Common myeloid progenitor, CD34-positive (primary cell): ENCODE data around the gene RDM1.
A peak's percentile ranks its signal among the peaks of the same experiment; 100 is the strongest.

Experiments used
- CTCF ChIA-PET: fragments of 350-600 bp; sonication (Branson Sonifier 250); formaldehyde crosslinking; loops from one replicate; lab custom pipeline; 2021; ENCODE audit warnings: antibody characterized with exemption; lab: Charles Lee
- POLR2A ChIA-PET: fragments of 350-600 bp; sonication (Branson Sonifier 250); formaldehyde crosslinking; loops from one replicate; lab custom pipeline; 2021; ENCODE audit warnings: antibody characterized with exemption; lab: Charles Lee
- DNase-seq, 3 donors: peaks; one replicate each; pipeline versions ENCODE4 v3.0.0 to v3.0.0-alpha.2; 2013
- H3K27ac ChIP-seq, 2 experiments: 1 replicate in 1 of 2; 2 replicates in 1 of 2; pipeline ENCODE4 v1.7.0; 2013; ENCODE audit warnings: inconsistent platforms in 2 of 2, low read length in 2 of 2, mild to moderate bottlenecking in 2 of 2, low read depth in 1 of 2, moderate library complexity in 1 of 2; ENCODE audit not compliant: severe bottlenecking in 2 of 2, insufficient read depth in 1 of 2, poor library complexity in 1 of 2
- H3K27me3 ChIP-seq, 5 experiments: replicated peaks in 2 of 5; 1 replicate in 3 of 5; 2 replicates in 2 of 5; pipeline versions ENCODE4 v1.6.1 to v1.7.0; 2013; ENCODE audit warnings: low read length in 4 of 5, mild to moderate bottlenecking in 2 of 5, moderate library complexity in 2 of 5, inconsistent platforms in 1 of 5; ENCODE audit not compliant: insufficient read depth in 5 of 5, control insufficient read depth in 4 of 5
- H3K36me3 ChIP-seq, 4 experiments: 1 replicate in 2 of 4; 2 replicates in 2 of 4; pipeline versions ENCODE4 v1.6.1 to v1.7.0; 2013; ENCODE audit warnings: low read length in 3 of 4, control low read depth in 1 of 4, mild to moderate bottlenecking in 1 of 4; ENCODE audit not compliant: control insufficient read depth in 4 of 4, insufficient read depth in 4 of 4
- H3K4me1 ChIP-seq, 4 experiments: 1 replicate in 3 of 4; 2 replicates in 1 of 4; pipeline versions ENCODE4 v1.6.1 to v1.7.1; 2013; ENCODE audit warnings: low read length in 3 of 4, mild to moderate bottlenecking in 3 of 4, control low read depth in 1 of 4, inconsistent platforms in 1 of 4, moderate library complexity in 1 of 4; ENCODE audit not compliant: control insufficient read depth in 4 of 4, insufficient read depth in 4 of 4; ENCODE audit errors: control extremely low read depth in 1 of 4
- H3K4me3 ChIP-seq, 7 experiments: 1 replicate in 4 of 7; 2 replicates in 3 of 7; pipeline versions ENCODE4 v1.5.1 to v1.7.0; 2013; ENCODE audit warnings: mild to moderate bottlenecking in 7 of 7, low read length in 6 of 7, moderate library complexity in 6 of 7, inconsistent platforms in 2 of 7, low read depth in 2 of 7, control low read depth in 1 of 7; ENCODE audit not compliant: insufficient read depth in 4 of 7, control insufficient read depth in 1 of 7; ENCODE audit errors: extremely low read depth in 1 of 7
- H3K9me3 ChIP-seq, 5 experiments: 1 replicate in 4 of 5; 2 replicates in 1 of 5; pipeline versions ENCODE4 v1.6.1 to v1.7.1; 2013; ENCODE audit warnings: low read length in 4 of 5, mild to moderate bottlenecking in 2 of 5, inconsistent platforms in 1 of 5, low read depth in 1 of 5, moderate library complexity in 1 of 5; ENCODE audit not compliant: control insufficient read depth in 4 of 5, insufficient read depth in 2 of 5; ENCODE audit errors: control extremely low read depth in 1 of 5
- WGBS: methylation state at CpG from one replicate; pipeline ENCODE4 v1.1.5; 2013; ENCODE audit not compliant: insufficient coverage; 5-methylcytosine and 5-hydroxymethylcytosine counted together

RDM1 gene

GRCh38 chr17:35875800-35876139, 54.8 kb downstream of the RDM1 start:
- H3K27me3 ChIP-seq, result no peaks in the 10 kb centered on the region
- WGBS, result no CpG with 5 or more reads among the region's 3 CpGs
- peaks cover 0 to 20% (median 14%) of the 10 kb centered on the region in 4 experiments for H3K4me1 ChIP-seq
- CTCF ChIA-PET, result interaction anchor here (0.7 to 2.2 kb wide), 6 partner anchors 10 to 273 kb away, joined by 3 to 7 read pairs (median 3); no protein-coding TSS in a partner anchor
- POLR2A ChIA-PET, result no interaction called here
- H3K9me3 ChIP-seq, result no peaks in the 10 kb centered on the region
- peak overlapping the region in 1 of 7 experiments; percentile 50 for H3K4me3 ChIP-seq
- no peak overlapping the region for H3K27ac ChIP-seq
- peak in 1 of 3 donors; percentile 34 for DNase-seq
- H3K36me3 ChIP-seq, result no peaks in the 10 kb centered on the region

GRCh38 chr17:35875072-35875799, 55.3 kb downstream of the RDM1 start:
- Histone ChIP-seq H3K27ac (no peak overlapping the region), H3K4me3 (peak overlapping the region in 1 of 7 experiments; percentile 50), H3K27me3 (no peaks in the 10 kb centered on the region), H3K9me3 (no peaks in the 10 kb centered on the region), H3K36me3 (no peaks in the 10 kb centered on the region), H3K4me1 (peaks cover 0 to 20% (median 14%) of the 10 kb centered on the region in 4 experiments)
- ChIA-PET CTCF (interaction anchor here (1.0 to 2.2 kb wide), 5 partner anchors 9 to 273 kb away, joined by 3 to 7 read pairs (median 3); no protein-coding TSS in a partner anchor), POLR2A (interaction anchor here (0.7 kb wide), 1 partner anchor 166 kb away, joined by 10 read pairs; no protein-coding TSS in a partner anchor)
- peak in 1 of 3 donors; percentile 46 for DNase-seq
- 9% methylated on average over 1 of the region's 5 CpGs for WGBS

- H3K36me3 ChIP-seq, result no peaks in the 10 kb centered on the region
- no peak overlapping the region for H3K27ac ChIP-seq
- peaks cover 0 to 20% (median 14%) of the 10 kb centered on the region in 4 experiments for H3K4me1 ChIP-seq
- no peaks in the 10 kb centered on the region for H3K9me3 ChIP-seq
- 96% methylated on average over 11 of the region's 12 CpGs for WGBS
- POLR2A ChIA-PET, result no interaction called here
- CTCF ChIA-PET, result interaction anchor here (0.6 to 2.2 kb wide), 5 partner anchors 22 to 730 kb away, joined by 3 to 5 read pairs (median 4); no protein-coding TSS in a partner anchor
- no peak for DNase-seq
- no peaks in the 10 kb centered on the region for H3K27me3 ChIP-seq
- H3K4me3 ChIP-seq, result no peak overlapping the region
These were observed 58.2 kb downstream of the RDM1 start for GRCh38 chr17:35872196-35872980.

GRCh38 chr17:35870906-35871819, 59.4 kb downstream of the RDM1 start:
- ChIA-PET POLR2A (interaction anchor here (0.5 kb wide), 1 partner anchor 694 kb away, joined by 7 read pairs; no protein-coding TSS in a partner anchor), CTCF (interaction anchor here (0.7 to 2.2 kb wide), 6 partner anchors 14 to 74 kb away, joined by 3 to 5 read pairs (median 4); no protein-coding TSS in a partner anchor)
- peak; percentile 59 to 85 (median 80) for DNase-seq

GRCh38 chr17:35868737-35869136, 61.8 kb downstream of the RDM1 start, which contains the start of gene HEATR9:
TSS of gene HEATR9 (minus strand) at chr17:35868891. CDS start at chr17:35868742, 149 bp downstream.
- Histone ChIP-seq H3K27ac (no peak within 1 kb of the TSS), H3K27me3 (no peaks in the 10 kb centered on the region), H3K4me1 (peaks cover 0 to 12% (median 6%) of the 10 kb centered on the region in 4 experiments), H3K36me3 (no peaks in the 10 kb centered on the region), H3K9me3 (no peaks in the 10 kb centered on the region), H3K4me3 (no peak within 1 kb of the TSS)
- POLR2A ChIA-PET, result interaction anchor here (0.6 kb wide), 1 partner anchor 95 kb away, joined by 3 read pairs; no protein-coding TSS in a partner anchor
- CTCF ChIA-PET, result interaction anchor here (0.9 to 2.0 kb wide), 3 partner anchors 9 to 19 kb away, joined by 3 to 6 read pairs (median 3); no protein-coding TSS in a partner anchor
- no peak for DNase-seq
- whole genome bisulfite sequencing, result 100% methylated on average over 1 of the region's 3 CpGs

More at GRCh38 chr17:35870906-35871819, 59.4 kb downstream of the RDM1 start:
- no peaks in the 10 kb centered on the region for H3K27me3 ChIP-seq
- 47% methylated on average over 5 of the region's 8 CpGs for WGBS
- H3K4me1 ChIP-seq, result peaks cover 0 to 23% (median 14%) of the 10 kb centered on the region in 4 experiments
- no peaks in the 10 kb centered on the region for H3K9me3 ChIP-seq
- no peaks in the 10 kb centered on the region for H3K36me3 ChIP-seq
- no peak overlapping the region for H3K27ac ChIP-seq
- H3K4me3 ChIP-seq, result no peak overlapping the region
